Activated CD4-positive, alpha-beta memory T cell treated with anti-CD3 and anti-CD28 coated beads, Interleukin-2, amount 10 ng/mL, durations not matched to agents 7 days and 5 days (primary cell): ENCODE measurements around the gene SFXN1. TPM values are rescaled to one million over a fixed set of nuclear protein-coding genes. Genes with fewer than 3 reads are reported as not detected.

Experiments
- CTCF ChIA-PET: fragments of 350-600 bp; sonication (Branson Sonifier 250); formaldehyde crosslinking; loops from one replicate; lab custom pipeline; 2021; ENCODE audit warnings: antibody characterized with exemption, inconsistent platforms; lab: Charles Lee
- POLR2A ChIA-PET: fragments of 350-600 bp; sonication (Branson Sonifier 250); formaldehyde crosslinking; loops from one replicate; lab custom pipeline; 2021; ENCODE audit warnings: antibody characterized with exemption; lab: Charles Lee
- DNase-seq: peaks from one replicate; pipeline ENCODE4 v3.0.0-alpha.2; 2020
- H3K27ac Mint-ChIP-seq: one replicate; pipeline ENCODE4 v1.8.0; 2021; ENCODE audit warnings: mild to moderate bottlenecking, mixed read lengths
- H3K27me3 Mint-ChIP-seq: one replicate; pipeline ENCODE4 v1.8.0; 2021; ENCODE audit warnings: mixed read lengths
- H3K36me3 Mint-ChIP-seq: one replicate; pipeline ENCODE4 v1.8.0; 2021; ENCODE audit warnings: low read depth, mixed read lengths
- H3K4me1 Mint-ChIP-seq: one replicate; pipeline ENCODE4 v1.8.0; 2021; ENCODE audit warnings: mixed read lengths
- H3K4me3 Mint-ChIP-seq: one replicate; pipeline ENCODE4 v1.8.0; 2021; ENCODE audit warnings: mild to moderate bottlenecking, mixed read lengths
- H3K9me3 Mint-ChIP-seq: one replicate; pipeline ENCODE4 v1.8.0; 2021; ENCODE audit warnings: mixed read lengths
- total RNA-seq, 2 experiments: library from RNA; stranded (reverse); gene quantifications; one replicate each; pipeline ENCODE4 v1.2.3, GENCODE V29; 2021

Gene SFXN1
- total RNA-seq, 2 experiments from 2014 or later: 206 to 216 TPM

GRCh38 chr5:175516933-175517823, 38.8 kb downstream of the SFXN1 start:
- H3K36me3 Mint-ChIP-seq: peaks cover 93% of the 10 kb centered on the region
- ChIA-PET CTCF (interaction anchor here (0.9 to 2.5 kb wide), 7 partner anchors 9 to 213 kb away, joined by 3 to 11 read pairs (median 7); no protein-coding TSS in a partner anchor), POLR2A (interaction anchor here (0.7 to 9.6 kb wide), 7 partner anchors 9 to 137 kb away, joined by 3 to 97 read pairs (median 4); partner anchors contain the start of gene SFXN1)
- H3K4me1 Mint-ChIP-seq: peaks cover 70% of the 10 kb centered on the region
- peak overlapping the region; percentile 64 for H3K4me3 Mint-ChIP-seq
- H3K27me3 Mint-ChIP-seq: no peaks in the 10 kb centered on the region
- H3K27ac Mint-ChIP-seq: peak overlapping the region; percentile 94
- no peak for DNase-seq
- peaks cover 12% of the 10 kb centered on the region for H3K9me3 Mint-ChIP-seq

GRCh38 chr5:175517824-175518450, 39.6 kb downstream of the SFXN1 start:
- H3K27me3 Mint-ChIP-seq: no peaks in the 10 kb centered on the region
- ChIA-PET POLR2A (interaction anchor here (1.0 to 9.6 kb wide), 4 partner anchors 10 to 136 kb away, joined by 3 to 97 read pairs (median 8); partner anchors contain the start of gene SFXN1), CTCF (interaction anchor here (0.7 to 2.5 kb wide), 7 partner anchors 10 to 212 kb away, joined by 3 to 11 read pairs (median 7); no protein-coding TSS in a partner anchor)
- H3K4me3 Mint-ChIP-seq: peak overlapping the region; percentile 64
- peaks cover 78% of the 10 kb centered on the region for H3K4me1 Mint-ChIP-seq
- peaks cover 12% of the 10 kb centered on the region for H3K9me3 Mint-ChIP-seq
- DNase-seq: peak; percentile 83
- H3K27ac Mint-ChIP-seq: peak overlapping the region; percentile 94
- peaks cover 95% of the 10 kb centered on the region for H3K36me3 Mint-ChIP-seq

GRCh38 chr5:175519006-175519405, 40.6 kb downstream of the SFXN1 start:
- CTCF ChIA-PET: interaction anchor here (0.9 to 2.8 kb wide), 3 partner anchors 11 to 54 kb away, joined by 3 to 14 read pairs (median 7); no protein-coding TSS in a partner anchor
- POLR2A ChIA-PET: interaction anchor here (9.6 kb wide), 1 partner anchor 40 kb away, joined by 97 read pairs; the partner anchor contains the start of gene SFXN1
- Mint-ChIP-seq H3K36me3 (peaks cover 93% of the 10 kb centered on the region), H3K9me3 (peaks cover 12% of the 10 kb centered on the region), H3K4me1 (peaks cover 79% of the 10 kb centered on the region), H3K4me3 (no peak overlapping the region), H3K27me3 (no peaks in the 10 kb centered on the region), H3K27ac (peak overlapping the region; percentile 94)
- no peak for DNase-seq

- peak overlapping the region; percentile 91 for H3K27ac Mint-ChIP-seq
- ChIA-PET POLR2A (interaction anchor here (0.7 to 9.6 kb wide), 5 partner anchors 12 to 133 kb away, joined by 3 to 97 read pairs (median 5); partner anchors contain the start of gene SFXN1), CTCF (interaction anchor here (0.8 to 2.8 kb wide), 4 partner anchors 14 to 56 kb away, joined by 3 to 14 read pairs (median 4); no protein-coding TSS in a partner anchor)
Observed at GRCh38 chr5:175520321-175520720, 42.0 kb downstream of the SFXN1 start.

GRCh38 chr5:175520873-175521272, 42.5 kb downstream of the SFXN1 start:
- ChIA-PET CTCF (interaction anchor here (1.1 to 2.8 kb wide), 3 partner anchors 13 to 56 kb away, joined by 3 to 14 read pairs (median 5); no protein-coding TSS in a partner anchor), POLR2A (interaction anchor here (0.7 to 9.6 kb wide), 7 partner anchors 10 to 133 kb away, joined by 3 to 97 read pairs (median 4); partner anchors contain the start of gene SFXN1)
- H3K36me3 Mint-ChIP-seq: peaks cover 87% of the 10 kb centered on the region
- H3K27ac Mint-ChIP-seq: peak overlapping the region; percentile 91
- peak overlapping the region; percentile 47 for H3K4me3 Mint-ChIP-seq
- DNase-seq: no peak
- peaks cover 81% of the 10 kb centered on the region for H3K4me1 Mint-ChIP-seq
- peaks cover 12% of the 10 kb centered on the region for H3K9me3 Mint-ChIP-seq
- no peaks in the 10 kb centered on the region for H3K27me3 Mint-ChIP-seq

More at GRCh38 chr5:175520321-175520720, 42.0 kb downstream of the SFXN1 start:
- peak; percentile 40 for DNase-seq
- Mint-ChIP-seq H3K9me3 (peaks cover 12% of the 10 kb centered on the region), H3K4me1 (peaks cover 85% of the 10 kb centered on the region), H3K27me3 (no peaks in the 10 kb centered on the region), H3K4me3 (no peak overlapping the region), H3K36me3 (peaks cover 93% of the 10 kb centered on the region)

GRCh38 chr5:175521313-175521833, 43.0 kb downstream of the SFXN1 start:
- H3K27me3 Mint-ChIP-seq: no peaks in the 10 kb centered on the region
- DNase-seq: peak; percentile 51

GRCh38 chr5:175523292-175523691, 44.9 kb downstream of the SFXN1 start:
- Mint-ChIP-seq H3K27ac (peak overlapping the region; percentile 63), H3K4me1 (peaks cover 60% of the 10 kb centered on the region), H3K9me3 (peaks cover 11% of the 10 kb centered on the region), H3K4me3 (peak overlapping the region; percentile 22), H3K27me3 (no peaks in the 10 kb centered on the region), H3K36me3 (peaks cover 81% of the 10 kb centered on the region)
- DNase-seq: no peak
- CTCF ChIA-PET: interaction anchor here (1.0 to 1.3 kb wide), 2 partner anchors 11 to 58 kb away, joined by 3 to 8 read pairs; no protein-coding TSS in a partner anchor
- POLR2A ChIA-PET: interaction anchor here (9.6 kb wide), 1 partner anchor 44 kb away, joined by 97 read pairs; the partner anchor contains the start of gene SFXN1

More at GRCh38 chr5:175521313-175521833, 43.0 kb downstream of the SFXN1 start:
- peaks cover 12% of the 10 kb centered on the region for H3K9me3 Mint-ChIP-seq
- peaks cover 84% of the 10 kb centered on the region for H3K36me3 Mint-ChIP-seq
- H3K27ac Mint-ChIP-seq: peak overlapping the region; percentile 91
- H3K4me3 Mint-ChIP-seq: peak overlapping the region; percentile 47
- ChIA-PET POLR2A (interaction anchor here (0.7 to 9.6 kb wide), 7 partner anchors 9 to 132 kb away, joined by 3 to 97 read pairs (median 4); partner anchors contain the start of gene SFXN1), CTCF (interaction anchor here (1.1 to 2.8 kb wide), 3 partner anchors 13 to 57 kb away, joined by 3 to 14 read pairs (median 5); no protein-coding TSS in a partner anchor)
- H3K4me1 Mint-ChIP-seq: peaks cover 80% of the 10 kb centered on the region

GRCh38 chr5:175524211-175524610, 45.9 kb downstream of the SFXN1 start:
- ChIA-PET POLR2A (interaction anchor here (9.6 kb wide), 1 partner anchor 45 kb away, joined by 97 read pairs; the partner anchor contains the start of gene SFXN1), CTCF (interaction anchor here (0.7 to 2.1 kb wide), 4 partner anchors 10 to 181 kb away, joined by 3 to 12 read pairs (median 6); no protein-coding TSS in a partner anchor)
- Mint-ChIP-seq H3K27ac (peak overlapping the region; percentile 17), H3K4me3 (no peak overlapping the region), H3K4me1 (peaks cover 51% of the 10 kb centered on the region), H3K27me3 (no peaks in the 10 kb centered on the region), H3K36me3 (peaks cover 79% of the 10 kb centered on the region), H3K9me3 (peaks cover 2% of the 10 kb centered on the region)
- DNase-seq: no peak

GRCh38 chr5:175526691-175527090, 48.3 kb downstream of the SFXN1 start:
- Mint-ChIP-seq H3K27me3 (no peaks in the 10 kb centered on the region), H3K36me3 (peaks cover 72% of the 10 kb centered on the region), H3K9me3 (no peaks in the 10 kb centered on the region), H3K27ac (no peak overlapping the region), H3K4me1 (peaks cover 30% of the 10 kb centered on the region), H3K4me3 (no peak overlapping the region)
- no peak for DNase-seq
- ChIA-PET POLR2A (interaction anchor here (1.8 kb wide), 1 partner anchor 47 kb away, joined by 6 read pairs; no protein-coding TSS in a partner anchor), CTCF (interaction anchor here (0.6 to 1.0 kb wide), 4 partner anchors 19 to 203 kb away, joined by 3 to 6 read pairs (median 3); no protein-coding TSS in a partner anchor)

GRCh38 chr5:175531361-175531760, 53.0 kb downstream of the SFXN1 start:
- POLR2A ChIA-PET: interaction anchor here (1.0 kb wide), 1 partner anchor 201 kb away, joined by 3 read pairs; no protein-coding TSS in a partner anchor
- no peak overlapping the region for H3K27ac Mint-ChIP-seq

More at GRCh38 chr5:175531361-175531760, 53.0 kb downstream of the SFXN1 start:
- CTCF ChIA-PET: interaction anchor here (1.1 to 5.1 kb wide), 7 partner anchors 14 to 198 kb away, joined by 3 to 79 read pairs (median 5); no protein-coding TSS in a partner anchor
- no peak for DNase-seq
- H3K9me3 Mint-ChIP-seq: no peaks in the 10 kb centered on the region
- no peaks in the 10 kb centered on the region for H3K27me3 Mint-ChIP-seq
- H3K4me1 Mint-ChIP-seq: peaks cover 27% of the 10 kb centered on the region
- H3K4me3 Mint-ChIP-seq: no peak overlapping the region
- H3K36me3 Mint-ChIP-seq: peaks cover 49% of the 10 kb centered on the region
